Islet of Langerhans (tissue), 1 donor: ENCODE data around the gene GRPEL2.

ENCODE experiments used
- FAIRE-seq: peaks from one replicate; lab custom pipeline; 2011; peaks lifted over from hg19 to GRCh38; lab: Jason Lieb, UNC

Gene GRPEL2

GRCh38 chr5:149358294-149358651 is 13.0 kb downstream of the GRPEL2 start:
- FAIRE-seq = no peak

- FAIRE-seq = no peak
These were observed 13.7 kb downstream of the GRPEL2 start for GRCh38 chr5:149358868-149359495.

GRCh38 chr5:149360272-149360671 is 15.0 kb downstream of the GRPEL2 start:
- FAIRE-seq = no peak

- FAIRE-seq = no peak
These were observed 17.2 kb downstream of the GRPEL2 start for GRCh38 chr5:149362541-149362940.

- no peak for FAIRE-seq
These were observed 18.1 kb downstream of the GRPEL2 start for GRCh38 chr5:149363358-149363757.

- no peak for FAIRE-seq
These were observed 18.6 kb downstream of the GRPEL2 start for GRCh38 chr5:149363936-149364335.

- no peak for FAIRE-seq
These were observed 19.4 kb downstream of the GRPEL2 start for GRCh38 chr5:149364719-149365118.

- FAIRE-seq = no peak
These were observed 20.1 kb downstream of the GRPEL2 start for GRCh38 chr5:149365418-149365817.

GRCh38 chr5:149366169-149366729 is 20.9 kb downstream of the GRPEL2 start:
- no peak for FAIRE-seq

GRCh38 chr5:149367249-149367971 is 22.1 kb downstream of the GRPEL2 start:
- FAIRE-seq = no peak

- no peak for FAIRE-seq
These were observed 22.8 kb downstream of the GRPEL2 start for GRCh38 chr5:149367972-149368645.

GRCh38 chr5:149370878-149371277 is 25.6 kb downstream of the GRPEL2 start:
- no peak for FAIRE-seq

- no peak for FAIRE-seq
These were observed 26.1 kb downstream of the GRPEL2 start for GRCh38 chr5:149371296-149371962.

GRCh38 chr5:149372076-149372795 is 26.9 kb downstream of the GRPEL2 start:
- FAIRE-seq = no peak

GRCh38 chr5:149372932-149373331 is 27.6 kb downstream of the GRPEL2 start:
- FAIRE-seq = no peak

GRCh38 chr5:149374303-149374702 is 29.0 kb downstream of the GRPEL2 start:
- no peak for FAIRE-seq

- FAIRE-seq = no peak
These were observed 29.5 kb downstream of the GRPEL2 start for GRCh38 chr5:149374801-149375200.

GRCh38 chr5:149375434-149375833 is 30.1 kb downstream of the GRPEL2 start:
- no peak for FAIRE-seq

- no peak for FAIRE-seq
These were observed 30.8 kb downstream of the GRPEL2 start for GRCh38 chr5:149376104-149376503.

GRCh38 chr5:149376711-149377447 is 31.6 kb downstream of the GRPEL2 start:
- no peak for FAIRE-seq

- FAIRE-seq = no peak
These were observed 33.0 kb downstream of the GRPEL2 start for GRCh38 chr5:149378241-149378820.
